Chondrocyte (in vitro differentiated cells): ENCODE measurements around the gene WIPI1. TPM values are rescaled to one million over a fixed set of nuclear protein-coding genes. Genes with fewer than 3 reads are reported as not detected.

Source experiments
- DNase-seq: peaks from one replicate; pipeline ENCODE4 v3.0.0; 2021; ENCODE audit warnings: mixed read lengths, low spot score
- H3K27ac Mint-ChIP-seq: one replicate; pipeline ENCODE4 v1.8.0; 2021; ENCODE audit warnings: mild to moderate bottlenecking, moderate library complexity, mixed read lengths; ENCODE audit not compliant: unreplicated experiment
- H3K27me3 Mint-ChIP-seq: 2 replicates; pipeline ENCODE4 v1.8.0; 2021; ENCODE audit warnings: low read depth, mixed read lengths
- H3K36me3 Mint-ChIP-seq: 2 replicates; pipeline ENCODE4 v1.8.0; 2021; ENCODE audit warnings: low read depth, mixed read lengths
- H3K4me1 Mint-ChIP-seq: 2 replicates; pipeline ENCODE4 v1.8.0; 2021; ENCODE audit warnings: low read depth, mild to moderate bottlenecking, mixed read lengths
- H3K4me3 Mint-ChIP-seq: one replicate; pipeline ENCODE4 v1.8.0; 2021; ENCODE audit warnings: mild to moderate bottlenecking, moderate library complexity, mixed read lengths; ENCODE audit not compliant: unreplicated experiment
- H3K9me3 Mint-ChIP-seq: 2 replicates; pipeline ENCODE4 v1.8.0; 2021; ENCODE audit warnings: low read depth, mixed read lengths
- total RNA-seq: library from RNA; stranded (reverse); gene quantifications from 3 replicates; pipeline ENCODE4 v1.2.1, GENCODE V29; 2021
- TF ChIP-seq, protein P1 (sequence below): fragments of 200-600 bp; sonication (generic); IDR thresholded peaks from 2 replicates; pipeline ENCODE4 v1.5.0; 2021; ENCODE audit warnings: antibody characterized with exemption, mild to moderate bottlenecking, moderate library complexity

WIPI1 gene
- total RNA-seq, 1 donor from 2014 or later: 119 TPM

GRCh38 chr17:68484458-68484857, 27.2 kb upstream of the WIPI1 start:
- H3K27me3 Mint-ChIP-seq: peaks cover 25% of the 10 kb centered on the region
- no peaks in the 10 kb centered on the region for H3K4me1 Mint-ChIP-seq
- H3K4me3 Mint-ChIP-seq: no peak overlapping the region
- no peak for DNase-seq
- TF ChIP-seq, protein P1, sequence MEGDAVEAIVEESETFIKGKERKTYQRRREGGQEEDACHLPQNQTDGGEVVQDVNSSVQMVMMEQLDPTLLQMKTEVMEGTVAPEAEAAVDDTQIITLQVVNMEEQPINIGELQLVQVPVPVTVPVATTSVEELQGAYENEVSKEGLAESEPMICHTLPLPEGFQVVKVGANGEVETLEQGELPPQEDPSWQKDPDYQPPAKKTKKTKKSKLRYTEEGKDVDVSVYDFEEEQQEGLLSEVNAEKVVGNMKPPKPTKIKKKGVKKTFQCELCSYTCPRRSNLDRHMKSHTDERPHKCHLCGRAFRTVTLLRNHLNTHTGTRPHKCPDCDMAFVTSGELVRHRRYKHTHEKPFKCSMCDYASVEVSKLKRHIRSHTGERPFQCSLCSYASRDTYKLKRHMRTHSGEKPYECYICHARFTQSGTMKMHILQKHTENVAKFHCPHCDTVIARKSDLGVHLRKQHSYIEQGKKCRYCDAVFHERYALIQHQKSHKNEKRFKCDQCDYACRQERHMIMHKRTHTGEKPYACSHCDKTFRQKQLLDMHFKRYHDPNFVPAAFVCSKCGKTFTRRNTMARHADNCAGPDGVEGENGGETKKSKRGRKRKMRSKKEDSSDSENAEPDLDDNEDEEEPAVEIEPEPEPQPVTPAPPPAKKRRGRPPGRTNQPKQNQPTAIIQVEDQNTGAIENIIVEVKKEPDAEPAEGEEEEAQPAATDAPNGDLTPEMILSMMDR: no peak
- H3K9me3 Mint-ChIP-seq: no peaks in the 10 kb centered on the region
- no peak overlapping the region for H3K27ac Mint-ChIP-seq
- H3K36me3 Mint-ChIP-seq: no peaks in the 10 kb centered on the region

- H3K27me3 Mint-ChIP-seq: peaks cover 25% of the 10 kb centered on the region
- no peaks in the 10 kb centered on the region for H3K9me3 Mint-ChIP-seq
- TF ChIP-seq, protein P1: no peak
- no peak overlapping the region for H3K27ac Mint-ChIP-seq
- H3K36me3 Mint-ChIP-seq: no peaks in the 10 kb centered on the region
- no peak overlapping the region for H3K4me3 Mint-ChIP-seq
- H3K4me1 Mint-ChIP-seq: no peaks in the 10 kb centered on the region
- DNase-seq: no peak
These were observed 25.3 kb upstream of the WIPI1 start for GRCh38 chr17:68482576-68483041.

DNA sequence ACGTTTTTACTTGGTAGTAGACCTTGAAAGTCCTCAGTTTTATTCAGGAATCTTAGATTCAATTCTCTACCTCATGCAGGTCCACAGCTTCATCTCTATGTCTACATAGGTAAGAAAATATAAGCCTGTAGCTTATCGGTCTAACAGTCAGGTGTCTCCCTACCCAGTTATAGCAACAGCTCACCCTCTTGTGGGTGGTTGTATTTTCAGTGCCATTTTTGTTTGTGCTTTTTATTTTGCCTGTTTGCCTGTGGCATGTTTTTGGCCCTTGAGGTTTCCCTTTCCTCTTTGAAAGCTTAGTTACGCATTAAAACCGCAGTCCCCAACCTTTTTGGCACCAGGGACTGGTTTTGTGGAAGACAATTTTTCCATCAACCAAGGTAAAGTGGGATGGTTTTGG, 23.6 kb upstream of the WIPI1 start:
- H3K27me3 Mint-ChIP-seq: peaks cover 20% of the 10 kb centered on the region
- H3K27ac Mint-ChIP-seq: no peak overlapping the region
- no peaks in the 10 kb centered on the region for H3K9me3 Mint-ChIP-seq
- H3K4me3 Mint-ChIP-seq: no peak overlapping the region
- TF ChIP-seq, protein P1: no peak
- H3K36me3 Mint-ChIP-seq: no peaks in the 10 kb centered on the region
- no peaks in the 10 kb centered on the region for H3K4me1 Mint-ChIP-seq
- no peak for DNase-seq

DNA sequence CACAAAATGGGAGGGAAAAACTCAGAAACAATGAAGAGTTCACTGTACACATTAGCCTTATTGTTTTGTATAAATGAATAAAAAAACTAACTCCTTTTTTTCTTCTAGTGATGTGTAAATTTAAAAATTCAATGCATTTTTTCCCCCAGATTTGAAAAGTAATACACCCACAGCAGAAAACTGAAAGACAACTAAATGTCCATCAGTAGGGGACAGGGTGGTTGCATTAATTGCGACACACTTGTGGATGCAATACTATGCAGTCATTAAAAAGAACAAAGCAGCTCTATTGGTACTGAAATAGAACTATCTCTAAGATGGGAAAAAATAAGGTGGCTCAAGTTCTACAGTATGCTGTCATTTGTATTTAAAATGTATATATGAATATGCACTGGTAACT, 13.7 kb upstream of the WIPI1 start:
- H3K4me1 Mint-ChIP-seq: peaks cover 44% of the 10 kb centered on the region
- TF ChIP-seq, protein P1: no peak
- no peak for DNase-seq
- H3K27ac Mint-ChIP-seq: no peak overlapping the region
- H3K9me3 Mint-ChIP-seq: peaks cover 5% of the 10 kb centered on the region
- H3K4me3 Mint-ChIP-seq: no peak overlapping the region
- no peaks in the 10 kb centered on the region for H3K27me3 Mint-ChIP-seq
- H3K36me3 Mint-ChIP-seq: no peaks in the 10 kb centered on the region

DNA sequence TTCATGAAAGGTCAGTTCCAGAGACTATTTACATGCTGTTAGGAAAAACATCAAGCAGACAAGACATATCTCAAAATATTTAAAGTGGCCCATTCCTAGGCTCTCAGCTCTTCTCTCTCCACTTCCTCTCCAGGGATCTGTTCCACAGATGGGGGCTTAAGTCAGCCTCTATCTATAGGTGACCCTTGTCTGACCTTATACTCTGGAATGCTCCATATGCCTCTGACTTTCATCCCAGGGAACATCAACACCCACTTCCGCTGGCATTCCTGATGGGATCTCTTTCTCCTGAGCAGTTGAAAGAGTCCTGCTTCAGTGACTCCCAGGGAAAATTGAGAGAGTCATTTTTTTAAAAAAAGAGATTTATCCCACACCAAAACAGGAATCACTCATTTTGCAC, 11.5 kb upstream of the WIPI1 start:
- no peak for DNase-seq
- Mint-ChIP-seq H3K27me3 (no peaks in the 10 kb centered on the region), H3K9me3 (peaks cover 5% of the 10 kb centered on the region), H3K27ac (peak overlapping the region; percentile 86), H3K4me3 (peak overlapping the region; percentile 19), H3K36me3 (no peaks in the 10 kb centered on the region), H3K4me1 (peaks cover 32% of the 10 kb centered on the region)
- TF ChIP-seq, protein P1: no peak
